Measurements from ENCODE around the gene ISL1. TPM values are rescaled to one million over a fixed set of nuclear protein-coding genes. Genes with fewer than 3 reads are reported as not detected.

ISL1 gene
- total RNA-seq = not detected

DNA sequence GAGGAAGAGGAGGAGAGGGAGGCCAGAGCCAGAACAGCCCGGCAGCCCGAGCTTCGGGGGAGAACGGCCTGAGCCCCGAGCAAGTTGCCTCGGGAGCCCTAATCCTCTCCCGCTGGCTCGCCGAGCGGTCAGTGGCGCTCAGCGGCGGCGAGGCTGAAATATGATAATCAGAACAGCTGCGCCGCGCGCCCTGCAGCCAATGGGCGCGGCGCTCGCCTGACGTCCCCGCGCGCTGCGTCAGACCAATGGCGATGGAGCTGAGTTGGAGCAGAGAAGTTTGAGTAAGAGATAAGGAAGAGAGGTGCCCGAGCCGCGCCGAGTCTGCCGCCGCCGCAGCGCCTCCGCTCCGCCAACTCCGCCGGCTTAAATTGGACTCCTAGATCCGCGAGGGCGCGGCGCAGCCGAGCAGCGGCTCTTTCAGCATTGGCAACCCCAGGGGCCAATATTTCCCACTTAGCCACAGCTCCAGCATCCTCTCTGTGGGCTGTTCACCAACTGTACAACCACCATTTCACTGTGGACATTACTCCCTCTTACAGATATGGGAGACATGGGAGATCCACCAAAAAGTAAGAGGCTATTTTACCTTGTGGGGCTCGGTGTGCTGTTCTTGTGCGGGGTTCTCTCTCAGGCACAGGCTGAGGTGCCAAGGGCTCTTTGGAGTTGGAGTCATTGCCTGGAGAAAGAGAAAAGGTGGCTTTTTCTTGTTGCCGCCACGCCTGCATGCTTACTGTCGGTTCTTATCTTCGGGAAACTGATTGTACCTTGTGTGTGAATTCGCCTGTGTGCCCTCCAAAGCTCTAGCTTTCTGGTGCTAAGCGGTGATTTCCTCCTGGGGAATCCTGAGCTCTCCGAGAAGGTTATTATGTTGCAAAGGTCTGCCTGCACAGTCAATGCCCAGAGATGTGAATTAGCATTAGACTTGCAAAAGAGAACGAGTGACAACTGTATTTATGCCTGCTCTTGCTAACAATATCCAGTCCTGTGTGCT, at the start of gene ISL1:
Gene ISL1, plus strand, starts transcription at position 318 of the 991 bp plus-strand sequence. Its CDS starts 224 bp downstream, at position 542.
- Mint-ChIP-seq H3K27me3 (peaks cover 99% of the 10 kb centered on the region), H3K4me3 (peak within 1 kb of the TSS; percentile 2), H3K36me3 (peaks cover 4% of the 10 kb centered on the region), H3K27ac (peak within 1 kb of the TSS; percentile 6), H3K4me1 (peaks cover 5% of the 10 kb centered on the region), H3K9me3 (peaks cover 1% of the 10 kb centered on the region)
- DNase-seq = no peak

DNA sequence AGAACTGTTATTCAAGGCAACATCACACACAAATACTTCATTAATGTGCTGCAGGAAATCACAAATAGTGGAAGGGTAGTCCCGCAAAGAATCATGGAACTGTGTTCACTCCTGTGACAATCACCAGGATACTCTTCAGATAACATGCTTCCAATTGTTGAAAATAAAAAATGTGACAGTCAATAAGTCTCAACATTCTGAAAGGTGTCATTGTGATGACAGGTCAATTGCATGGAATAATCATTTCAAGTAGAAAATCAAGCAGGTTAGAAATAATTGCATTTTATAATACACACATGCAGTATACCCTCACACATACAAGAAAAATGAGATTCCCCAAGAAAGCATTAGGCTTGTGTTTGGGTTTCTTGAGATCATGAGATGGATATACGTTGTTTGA, 46.4 kb upstream of the ISL1 start:
- no peaks in the 10 kb centered on the region for H3K4me1 Mint-ChIP-seq

DNA sequence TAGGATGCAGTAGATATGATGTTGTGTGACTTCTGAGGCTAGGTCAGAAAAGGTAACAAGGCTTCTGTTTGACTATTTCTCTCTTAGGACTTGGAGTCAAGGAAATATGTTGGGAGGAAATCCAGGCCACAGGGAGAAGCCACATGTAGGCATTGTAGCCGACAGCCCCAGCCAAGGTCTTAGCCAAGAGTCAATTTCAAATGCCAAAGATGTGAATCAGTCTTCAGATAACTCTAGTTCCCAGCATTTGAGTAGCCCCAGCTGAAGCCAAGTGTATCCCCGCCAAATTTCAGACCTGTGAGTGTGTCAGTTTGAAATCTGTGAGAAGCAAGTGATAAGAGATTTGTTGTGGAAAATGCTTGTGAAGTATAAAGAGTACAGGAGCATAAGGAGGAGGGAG, 38.1 kb upstream of the ISL1 start:
- no peak overlapping the region for H3K4me3 Mint-ChIP-seq
- H3K9me3 Mint-ChIP-seq = peaks cover 10% of the 10 kb centered on the region
- H3K27ac Mint-ChIP-seq = no peak overlapping the region
- no peaks in the 10 kb centered on the region for H3K4me1 Mint-ChIP-seq
- H3K27me3 Mint-ChIP-seq = no peaks in the 10 kb centered on the region
- DNase-seq = no peak
- no peaks in the 10 kb centered on the region for H3K36me3 Mint-ChIP-seq

More for the DNA sequence above, 46.4 kb upstream of the ISL1 start:
- Mint-ChIP-seq H3K27ac (no peak overlapping the region), H3K36me3 (no peaks in the 10 kb centered on the region), H3K27me3 (no peaks in the 10 kb centered on the region), H3K4me3 (no peak overlapping the region), H3K9me3 (peaks cover 5% of the 10 kb centered on the region)
- DNase-seq = no peak

DNA sequence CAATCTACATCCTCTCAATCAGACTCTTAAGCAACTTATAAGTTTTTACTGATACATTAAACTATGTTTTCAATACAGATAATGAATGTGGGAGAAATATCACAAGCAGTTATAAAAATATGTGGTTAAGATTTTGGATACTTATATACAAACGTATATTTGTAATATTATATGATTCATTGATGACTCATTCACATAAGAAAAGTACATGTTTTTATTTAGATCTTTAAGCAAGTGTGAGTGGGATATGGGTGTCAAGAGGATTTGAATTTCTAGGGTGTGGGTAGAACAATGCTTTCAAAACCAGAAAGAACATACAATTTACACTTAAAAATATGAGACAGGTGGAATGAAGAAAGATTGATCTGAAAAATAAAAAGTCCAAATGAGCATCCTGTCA, 36.1 kb upstream of the ISL1 start:
- H3K36me3 Mint-ChIP-seq = no peaks in the 10 kb centered on the region
- no peak overlapping the region for H3K4me3 Mint-ChIP-seq
- H3K27me3 Mint-ChIP-seq = no peaks in the 10 kb centered on the region
- H3K27ac Mint-ChIP-seq = no peak overlapping the region
- no peaks in the 10 kb centered on the region for H3K4me1 Mint-ChIP-seq
- peaks cover 10% of the 10 kb centered on the region for H3K9me3 Mint-ChIP-seq
- DNase-seq = no peak

DNA sequence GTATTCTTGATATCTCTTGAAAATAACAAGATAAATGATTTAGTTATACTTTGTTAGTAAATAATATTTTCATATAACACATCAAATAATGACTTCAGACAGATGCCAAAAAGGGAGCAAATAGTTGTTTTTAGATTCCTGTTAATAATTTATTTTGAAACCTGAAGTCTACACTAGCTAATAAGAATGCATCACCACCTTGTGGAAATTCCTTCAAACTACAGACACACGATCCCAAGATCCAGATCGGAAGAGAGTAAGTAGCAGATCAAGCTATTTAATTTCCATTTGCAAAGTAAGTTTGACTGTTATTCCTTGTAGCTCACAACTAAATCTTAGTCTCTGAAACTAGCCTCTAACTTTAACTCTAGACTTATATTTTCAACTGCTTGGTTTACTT, 35.5 kb upstream of the ISL1 start:
- Mint-ChIP-seq H3K9me3 (peaks cover 9% of the 10 kb centered on the region), H3K27ac (no peak overlapping the region), H3K36me3 (no peaks in the 10 kb centered on the region), H3K4me1 (no peaks in the 10 kb centered on the region), H3K27me3 (no peaks in the 10 kb centered on the region), H3K4me3 (no peak overlapping the region)
- DNase-seq = no peak

DNA sequence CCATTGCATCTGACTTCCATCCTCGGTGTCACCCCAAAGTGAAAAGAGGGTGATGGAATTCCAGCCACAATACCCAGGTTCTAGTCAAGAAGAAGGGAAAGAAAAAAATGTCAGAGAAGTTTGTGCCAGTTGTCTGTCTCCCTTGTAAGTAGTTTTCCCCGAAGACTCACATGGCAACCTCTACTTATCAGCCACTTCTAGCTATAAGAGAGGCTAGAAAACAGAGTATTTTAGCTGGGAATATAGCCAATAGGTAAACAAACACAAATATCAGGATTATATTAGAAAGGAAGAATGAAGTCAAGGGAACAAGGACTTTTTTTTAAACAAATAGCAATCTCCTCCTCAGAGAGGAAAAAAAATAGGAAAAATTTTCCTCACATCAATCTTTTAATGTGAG, 12.2 kb upstream of the ISL1 start:
- H3K4me3 Mint-ChIP-seq = no peak overlapping the region
- no peak for DNase-seq
- H3K9me3 Mint-ChIP-seq = no peaks in the 10 kb centered on the region
- no peaks in the 10 kb centered on the region for H3K36me3 Mint-ChIP-seq
- peaks cover 16% of the 10 kb centered on the region for H3K27me3 Mint-ChIP-seq
- H3K4me1 Mint-ChIP-seq = no peaks in the 10 kb centered on the region
- no peak overlapping the region for H3K27ac Mint-ChIP-seq

DNA sequence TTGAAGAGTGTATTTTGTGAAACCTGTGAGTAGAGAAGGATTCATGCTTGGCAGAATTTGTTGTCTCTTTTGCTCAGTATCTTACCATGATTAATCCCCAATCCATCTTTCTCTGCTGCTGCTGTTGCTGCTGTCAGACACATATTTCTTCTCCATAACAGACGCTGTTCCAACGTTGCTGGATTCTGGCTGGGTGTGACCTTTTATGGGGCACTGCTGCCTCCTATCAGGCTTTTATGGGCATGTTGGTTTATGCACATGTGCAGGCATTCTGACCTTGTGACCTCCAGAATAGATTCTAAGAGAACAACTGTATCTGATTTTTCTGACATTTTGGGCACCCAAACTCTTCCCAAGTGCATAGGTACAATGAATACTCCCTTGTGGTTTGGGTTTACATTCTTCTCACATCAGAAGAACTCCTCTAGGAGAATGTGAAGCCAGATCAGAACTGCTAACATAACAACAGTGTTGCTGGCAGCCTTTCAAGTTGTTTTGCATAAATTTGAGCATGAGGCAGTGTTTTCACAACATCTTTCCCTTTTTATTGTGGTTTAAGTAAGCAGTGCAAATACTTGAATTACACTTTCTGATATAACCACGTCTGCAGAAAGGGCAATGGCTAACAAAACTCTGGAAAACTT, 9.2 kb upstream of the ISL1 start:
- no peak overlapping the region for H3K27ac Mint-ChIP-seq
- no peak for DNase-seq
- H3K27me3 Mint-ChIP-seq = peaks cover 42% of the 10 kb centered on the region
- peaks cover 5% of the 10 kb centered on the region for H3K4me1 Mint-ChIP-seq
- H3K4me3 Mint-ChIP-seq = no peak overlapping the region
- peaks cover 3% of the 10 kb centered on the region for H3K9me3 Mint-ChIP-seq
- peaks cover 5% of the 10 kb centered on the region for H3K36me3 Mint-ChIP-seq

DNA sequence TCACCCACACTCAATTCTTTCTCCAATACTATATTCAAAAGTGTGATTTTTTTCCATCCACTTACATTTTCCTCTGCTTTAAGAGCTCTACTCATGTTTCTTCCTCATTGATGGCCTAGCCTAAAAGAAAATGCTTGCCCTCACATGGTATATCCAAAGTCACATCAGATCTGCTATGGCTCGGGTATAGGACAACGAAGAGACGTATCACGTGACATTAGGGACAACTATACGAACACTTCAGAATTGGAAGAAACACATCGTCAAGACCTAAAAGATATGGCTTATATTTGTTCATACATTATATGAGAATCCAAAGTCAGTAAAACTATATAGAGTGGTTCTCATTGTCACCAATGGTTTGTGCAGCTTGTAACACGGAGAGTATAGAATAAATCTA, 8.2 kb upstream of the ISL1 start:
- H3K27me3 Mint-ChIP-seq = peaks cover 53% of the 10 kb centered on the region
- H3K4me1 Mint-ChIP-seq = peaks cover 5% of the 10 kb centered on the region
- H3K36me3 Mint-ChIP-seq = peaks cover 5% of the 10 kb centered on the region
- no peak overlapping the region for H3K4me3 Mint-ChIP-seq
- no peak overlapping the region for H3K27ac Mint-ChIP-seq
- no peak for DNase-seq
- H3K9me3 Mint-ChIP-seq = peaks cover 3% of the 10 kb centered on the region

DNA sequence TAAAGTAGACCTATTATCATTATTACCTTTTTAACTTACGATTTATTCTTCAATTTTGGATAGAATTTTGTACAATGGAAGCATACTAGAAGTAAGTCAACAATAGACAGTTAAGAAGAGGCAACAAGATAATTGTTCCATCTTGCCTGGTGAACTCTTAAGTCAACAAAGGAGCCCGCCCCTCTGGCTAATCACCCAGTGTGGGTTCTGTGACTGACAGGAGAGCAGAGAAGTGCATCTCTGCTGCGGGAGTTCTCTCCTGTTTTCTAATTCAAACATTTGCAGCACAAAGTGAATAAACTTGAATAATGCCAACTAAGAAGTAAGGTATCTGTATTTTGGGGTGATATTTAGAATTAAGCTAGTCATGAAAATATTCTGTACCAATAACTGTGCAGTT, 6.7 kb upstream of the ISL1 start:
- peaks cover 3% of the 10 kb centered on the region for H3K9me3 Mint-ChIP-seq
- H3K27me3 Mint-ChIP-seq = peaks cover 67% of the 10 kb centered on the region
- H3K36me3 Mint-ChIP-seq = peaks cover 5% of the 10 kb centered on the region

DNA sequence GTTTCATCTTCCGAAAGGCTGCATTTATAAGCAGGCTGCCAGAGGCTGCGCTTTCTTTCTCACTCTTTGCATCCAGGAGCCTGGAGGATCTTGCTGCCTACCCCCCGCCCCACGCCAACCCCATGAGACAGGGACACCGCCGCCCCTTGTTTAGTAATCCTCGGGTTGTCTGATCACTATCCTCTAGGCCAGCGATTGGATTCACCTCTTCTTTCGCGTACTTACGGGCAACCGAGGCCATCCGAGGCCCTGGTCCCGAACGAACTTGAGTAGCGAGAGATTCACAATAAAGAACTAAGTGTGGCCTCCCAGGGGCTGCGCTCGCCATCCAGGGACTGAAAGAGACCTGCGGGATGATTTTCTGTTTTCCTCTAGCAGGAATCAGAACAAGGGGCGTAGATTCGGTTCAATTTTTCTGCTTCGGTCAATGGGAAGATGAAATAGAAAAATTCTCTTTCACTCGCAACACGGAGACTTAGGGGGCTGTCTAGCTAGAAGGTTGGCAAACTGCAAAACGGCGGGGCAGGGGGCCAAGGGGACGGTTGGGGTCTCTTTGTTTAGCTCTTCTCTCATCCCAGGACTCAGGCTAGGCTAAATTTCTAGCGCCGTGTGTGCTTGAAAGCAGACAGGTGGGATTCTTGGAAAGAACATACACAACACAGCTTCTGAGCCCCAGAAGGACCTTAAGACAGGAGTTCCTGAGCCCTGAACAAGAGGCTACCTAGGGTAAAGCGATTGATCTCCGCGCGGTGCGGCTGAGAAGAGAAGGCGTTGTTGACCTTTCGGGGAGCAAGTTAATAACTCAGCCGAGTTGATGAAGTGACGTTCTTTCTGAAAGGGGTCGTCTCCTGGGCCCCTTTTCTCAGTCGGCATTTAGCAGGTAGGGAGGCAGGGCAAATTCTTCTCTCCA, 5.8 kb upstream of the ISL1 start:
- Mint-ChIP-seq H3K36me3 (peaks cover 5% of the 10 kb centered on the region), H3K27me3 (peaks cover 76% of the 10 kb centered on the region), H3K27ac (no peak overlapping the region), H3K9me3 (peaks cover 3% of the 10 kb centered on the region), H3K4me1 (peaks cover 7% of the 10 kb centered on the region), H3K4me3 (no peak overlapping the region)
- DNase-seq = no peak

More for the DNA sequence above, 6.7 kb upstream of the ISL1 start:
- Mint-ChIP-seq H3K27ac (no peak overlapping the region), H3K4me1 (peaks cover 5% of the 10 kb centered on the region), H3K4me3 (no peak overlapping the region)
- DNase-seq = no peak

DNA sequence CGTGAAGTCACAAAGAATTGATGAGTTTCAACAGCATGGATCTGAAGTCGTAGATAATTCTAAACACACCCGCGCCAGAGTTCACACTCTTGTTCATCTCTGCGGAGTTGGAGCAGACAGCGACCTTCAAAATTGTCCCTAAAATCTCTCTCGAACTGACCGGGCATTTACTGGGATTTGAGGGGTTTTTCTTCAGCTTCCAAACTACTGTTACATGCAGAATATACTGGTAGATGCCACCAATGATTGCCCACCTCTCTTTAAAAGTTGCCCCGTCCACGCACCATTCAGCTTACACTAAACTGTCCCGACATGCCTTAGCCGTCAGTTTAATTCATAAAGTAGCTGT, 5.2 kb upstream of the ISL1 start:
- no peak for DNase-seq
- H3K4me3 Mint-ChIP-seq = no peak overlapping the region
- peaks cover 83% of the 10 kb centered on the region for H3K27me3 Mint-ChIP-seq
- peaks cover 5% of the 10 kb centered on the region for H3K36me3 Mint-ChIP-seq
- peaks cover 3% of the 10 kb centered on the region for H3K9me3 Mint-ChIP-seq
- no peak overlapping the region for H3K27ac Mint-ChIP-seq
- peaks cover 7% of the 10 kb centered on the region for H3K4me1 Mint-ChIP-seq

DNA sequence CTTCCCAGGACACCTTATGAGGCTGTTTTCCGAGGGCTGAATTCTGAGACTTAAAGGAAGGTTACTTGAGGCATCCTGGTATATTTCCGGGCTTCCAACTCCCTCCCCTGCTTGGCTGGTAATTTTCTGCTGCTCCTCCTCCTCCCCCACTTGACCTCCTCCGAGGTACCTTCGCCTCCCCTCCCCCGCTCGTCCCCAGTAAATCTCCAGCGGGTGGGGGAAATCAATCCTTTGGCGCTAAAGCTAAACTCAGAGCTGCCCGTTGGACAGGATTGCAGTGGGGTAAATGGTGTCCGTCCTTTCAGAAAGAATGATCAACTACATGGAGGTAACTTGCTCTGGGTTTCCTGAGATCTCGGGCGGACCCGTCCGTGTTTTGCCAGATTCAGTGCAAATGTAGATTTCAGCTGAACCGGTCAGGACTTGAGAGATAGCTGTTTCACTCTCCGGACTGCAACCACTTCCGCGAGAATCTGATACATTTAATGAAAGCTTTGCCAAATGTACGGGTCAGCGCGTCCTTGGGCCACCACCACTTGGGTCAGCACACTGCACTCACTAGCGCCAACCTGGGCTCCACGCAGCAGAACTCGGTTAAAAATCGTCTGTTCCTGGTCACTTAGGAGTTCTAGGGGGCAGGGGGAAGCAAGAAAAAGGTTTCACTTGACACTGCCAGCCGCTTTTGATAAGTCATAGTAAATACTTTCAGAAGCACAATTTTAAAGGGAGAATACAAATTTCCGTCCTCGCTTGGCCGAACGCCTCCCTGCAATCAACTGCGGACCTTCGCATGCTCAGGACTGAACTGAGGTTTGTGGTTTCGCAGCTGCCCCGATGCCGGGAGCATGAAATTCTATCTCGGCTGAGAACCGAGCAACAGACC, 4.6 kb upstream of the ISL1 start:
- Mint-ChIP-seq H3K36me3 (peaks cover 5% of the 10 kb centered on the region), H3K27me3 (peaks cover 89% of the 10 kb centered on the region), H3K9me3 (peaks cover 3% of the 10 kb centered on the region), H3K27ac (no peak overlapping the region), H3K4me3 (no peak overlapping the region), H3K4me1 (peaks cover 7% of the 10 kb centered on the region)
- DNase-seq = no peak

DNA sequence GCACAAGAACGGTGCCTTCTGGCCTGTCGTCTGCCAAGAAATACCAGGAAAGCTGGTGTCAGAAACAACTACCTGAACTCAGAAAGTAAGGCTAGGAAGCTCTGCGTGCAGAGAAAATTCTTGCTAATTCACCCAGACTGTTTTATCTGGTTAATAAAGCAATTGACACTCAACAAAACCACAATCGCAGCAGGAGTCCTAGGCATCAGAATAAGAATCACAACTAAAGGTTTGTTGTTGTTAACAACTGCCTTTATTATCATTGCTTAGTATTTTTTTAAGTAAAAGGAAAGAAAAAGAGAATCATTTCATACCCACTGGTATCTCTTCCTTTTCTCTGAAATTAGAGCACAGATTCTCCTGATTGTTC, 3.9 kb upstream of the ISL1 start:
- H3K27ac Mint-ChIP-seq = no peak overlapping the region
- peaks cover 91% of the 10 kb centered on the region for H3K27me3 Mint-ChIP-seq
- DNase-seq = no peak
- peaks cover 5% of the 10 kb centered on the region for H3K36me3 Mint-ChIP-seq
- no peak overlapping the region for H3K4me3 Mint-ChIP-seq
- H3K4me1 Mint-ChIP-seq = peaks cover 7% of the 10 kb centered on the region
- H3K9me3 Mint-ChIP-seq = peaks cover 3% of the 10 kb centered on the region

DNA sequence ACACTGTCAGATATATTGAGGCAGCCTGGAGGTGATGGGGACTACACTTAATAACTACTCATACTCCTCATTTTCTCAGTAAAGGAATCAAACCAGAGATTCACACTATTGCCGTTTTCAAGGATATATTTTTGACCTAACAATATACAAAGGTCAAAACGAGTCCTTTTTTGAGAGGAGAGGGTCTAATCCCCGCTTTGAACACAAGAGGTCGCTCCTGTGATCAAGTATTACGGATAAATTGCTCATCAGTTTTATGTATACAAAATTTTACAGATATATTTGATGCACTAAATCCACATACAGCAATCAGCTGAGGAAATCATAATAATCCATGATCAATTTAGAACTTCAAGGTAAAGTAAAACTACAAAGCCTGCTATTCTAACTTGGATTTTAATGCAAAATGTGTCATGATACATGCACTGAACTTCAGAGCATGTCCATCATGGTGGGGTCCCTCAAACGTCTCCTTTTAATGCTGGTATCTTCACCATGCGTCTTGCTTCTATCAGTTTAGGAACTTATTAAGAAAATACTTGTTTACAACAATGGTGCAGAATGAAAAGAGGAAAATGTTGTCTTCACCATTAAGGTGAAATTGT, 2.5 kb upstream of the ISL1 start:
- peaks cover 94% of the 10 kb centered on the region for H3K27me3 Mint-ChIP-seq
- H3K4me3 Mint-ChIP-seq = no peak overlapping the region
- H3K9me3 Mint-ChIP-seq = peaks cover 3% of the 10 kb centered on the region
- DNase-seq = no peak
- peaks cover 5% of the 10 kb centered on the region for H3K36me3 Mint-ChIP-seq
- no peak overlapping the region for H3K27ac Mint-ChIP-seq
- peaks cover 7% of the 10 kb centered on the region for H3K4me1 Mint-ChIP-seq

Measured in activated naive CD8-positive, alpha-beta T cell treated with anti-CD3 and anti-CD28 coated beads for 36 hours (primary cell).